Measurements from ENCODE around the gene HAX1.
A peak's percentile ranks its signal among the peaks of the same experiment; 100 is the strongest.

DNA sequence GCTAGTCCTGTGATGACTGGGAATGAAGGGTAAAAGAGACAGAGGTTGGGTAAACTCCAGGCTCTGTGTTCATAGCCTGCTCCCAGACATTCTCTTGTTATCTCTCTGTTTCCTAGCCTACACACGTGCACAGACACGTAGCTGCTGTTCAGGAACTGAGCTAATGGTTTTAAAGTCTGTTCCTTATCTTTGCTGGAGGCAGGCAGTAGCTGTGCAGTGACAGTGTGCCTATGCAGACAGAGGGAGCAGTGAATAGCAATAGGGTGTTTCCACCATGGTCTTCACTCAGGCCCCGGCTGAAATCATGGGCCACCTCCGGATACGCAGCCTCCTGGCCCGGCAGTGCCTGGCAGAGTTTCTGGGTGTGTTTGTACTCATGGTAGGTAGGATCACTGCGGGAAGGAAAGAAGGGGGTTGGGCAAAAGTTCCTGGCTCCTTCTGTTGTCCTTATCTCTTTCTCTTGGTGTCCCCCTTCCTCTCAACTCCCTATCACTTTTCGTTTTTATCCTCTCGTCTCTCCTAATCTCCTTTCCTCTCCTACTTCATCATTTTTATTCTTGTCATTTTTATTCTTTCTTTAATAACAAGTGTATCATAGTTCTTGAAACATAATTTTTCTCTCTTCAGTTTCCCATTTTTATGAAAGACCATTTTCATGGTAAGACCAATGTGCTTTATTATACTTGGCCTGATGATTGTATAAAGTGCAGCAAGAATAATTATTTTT, 48.6 kb downstream of the HAX1 start, which contains the start of gene AQP10:
- TF ChIP-seq ZFP3 (CRISPR knock-in tag; IDR thresholded peaks at IDR 0.05) (no peak), ZNF70 (CRISPR knock-in tag; IDR thresholded peaks at IDR 0.05) (no peak), GLIS3 (CRISPR knock-in tag; IDR thresholded peaks at IDR 0.05) (no peak), RARB (CRISPR knock-in tag; IDR thresholded peaks at IDR 0.05) (no peak), PPARA (CRISPR knock-in tag; IDR thresholded peaks at IDR 0.05; ENCODE audit: borderline replicate concordance) (peak; percentile 44; the same call in 1 of the 2 replicates), SNAI2 (CRISPR knock-in tag; IDR thresholded peaks at IDR 0.05) (no peak), ARNTL (CRISPR knock-in tag; IDR thresholded peaks at IDR 0.05; ENCODE audit: borderline replicate concordance, low read depth) (no peak), ZNF565 (CRISPR knock-in tag; conservative IDR thresholded peaks at IDR 0.05; ENCODE audit: low read depth) (no peak), ISL1 (CRISPR knock-in tag; IDR thresholded peaks at IDR 0.05) (no peak)
- TF ChIP-seq, protein P1, sequence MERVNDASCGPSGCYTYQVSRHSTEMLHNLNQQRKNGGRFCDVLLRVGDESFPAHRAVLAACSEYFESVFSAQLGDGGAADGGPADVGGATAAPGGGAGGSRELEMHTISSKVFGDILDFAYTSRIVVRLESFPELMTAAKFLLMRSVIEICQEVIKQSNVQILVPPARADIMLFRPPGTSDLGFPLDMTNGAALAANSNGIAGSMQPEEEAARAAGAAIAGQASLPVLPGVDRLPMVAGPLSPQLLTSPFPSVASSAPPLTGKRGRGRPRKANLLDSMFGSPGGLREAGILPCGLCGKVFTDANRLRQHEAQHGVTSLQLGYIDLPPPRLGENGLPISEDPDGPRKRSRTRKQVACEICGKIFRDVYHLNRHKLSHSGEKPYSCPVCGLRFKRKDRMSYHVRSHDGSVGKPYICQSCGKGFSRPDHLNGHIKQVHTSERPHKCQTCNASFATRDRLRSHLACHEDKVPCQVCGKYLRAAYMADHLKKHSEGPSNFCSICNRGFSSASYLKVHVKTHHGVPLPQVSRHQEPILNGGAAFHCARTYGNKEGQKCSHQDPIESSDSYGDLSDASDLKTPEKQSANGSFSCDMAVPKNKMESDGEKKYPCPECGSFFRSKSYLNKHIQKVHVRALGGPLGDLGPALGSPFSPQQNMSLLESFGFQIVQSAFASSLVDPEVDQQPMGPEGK (CRISPR knock-in tag; IDR thresholded peaks at IDR 0.05; ENCODE audit: borderline replicate concordance): no peak

Data from SK-N-SH treated with all-trans-retinoic acid at 6 μM for 48 hours (cell line).